ENCODE measurements around the gene DLG2. TPM values are rescaled to one million over a fixed set of nuclear protein-coding genes. Genes with fewer than 3 reads are reported as not detected.

DLG2 gene
- total RNA-seq, 1 donor from 2014 or later = 7.2 TPM

DNA sequence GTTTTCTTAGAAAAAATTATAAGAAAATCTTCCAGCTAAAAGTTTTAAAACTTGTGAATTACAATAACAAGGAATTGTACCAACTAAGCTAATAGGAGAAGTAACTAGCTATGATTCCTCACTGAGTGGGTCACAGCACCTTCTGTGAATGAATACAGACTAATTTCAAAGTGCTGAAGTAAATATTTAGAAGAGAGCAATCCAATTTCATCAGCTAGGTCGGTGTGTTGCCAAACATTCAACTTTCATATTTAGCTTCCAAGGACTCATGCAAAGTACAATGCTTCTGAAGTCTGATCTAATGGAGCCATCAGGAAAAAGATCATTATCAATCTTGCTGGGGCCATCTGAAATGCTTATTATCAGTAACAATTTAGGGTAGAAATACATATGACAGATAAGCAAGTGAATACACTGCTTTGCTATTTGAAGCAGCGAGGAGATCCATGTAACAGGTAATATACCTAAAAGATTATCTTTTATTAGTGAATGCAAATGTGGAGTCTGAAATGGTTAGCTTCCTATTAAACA lies 1590.4 kb downstream of the DLG2 start:
- no peaks in the 10 kb centered on the region for H3K36me3 ChIP-seq
- no peak for ATAC-seq
- H3K27ac ChIP-seq = no peak overlapping the region
- H3K4me1 ChIP-seq = no peaks in the 10 kb centered on the region
- no peak overlapping the region for H3K4me3 ChIP-seq
- DNase-seq = no peak
- intact Hi-C loops (cut with DNase I) = no loop called here
- H3K27me3 ChIP-seq (ENCODE audit: low read depth) = no peaks in the 10 kb centered on the region
- TF ChIP-seq, protein P1, sequence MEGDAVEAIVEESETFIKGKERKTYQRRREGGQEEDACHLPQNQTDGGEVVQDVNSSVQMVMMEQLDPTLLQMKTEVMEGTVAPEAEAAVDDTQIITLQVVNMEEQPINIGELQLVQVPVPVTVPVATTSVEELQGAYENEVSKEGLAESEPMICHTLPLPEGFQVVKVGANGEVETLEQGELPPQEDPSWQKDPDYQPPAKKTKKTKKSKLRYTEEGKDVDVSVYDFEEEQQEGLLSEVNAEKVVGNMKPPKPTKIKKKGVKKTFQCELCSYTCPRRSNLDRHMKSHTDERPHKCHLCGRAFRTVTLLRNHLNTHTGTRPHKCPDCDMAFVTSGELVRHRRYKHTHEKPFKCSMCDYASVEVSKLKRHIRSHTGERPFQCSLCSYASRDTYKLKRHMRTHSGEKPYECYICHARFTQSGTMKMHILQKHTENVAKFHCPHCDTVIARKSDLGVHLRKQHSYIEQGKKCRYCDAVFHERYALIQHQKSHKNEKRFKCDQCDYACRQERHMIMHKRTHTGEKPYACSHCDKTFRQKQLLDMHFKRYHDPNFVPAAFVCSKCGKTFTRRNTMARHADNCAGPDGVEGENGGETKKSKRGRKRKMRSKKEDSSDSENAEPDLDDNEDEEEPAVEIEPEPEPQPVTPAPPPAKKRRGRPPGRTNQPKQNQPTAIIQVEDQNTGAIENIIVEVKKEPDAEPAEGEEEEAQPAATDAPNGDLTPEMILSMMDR (IDR thresholded peaks at IDR 0.05) = no peak
- no peaks in the 10 kb centered on the region for H3K9me3 ChIP-seq

GRCh38 chr11:84035645-84036044 lies 1591.5 kb downstream of the DLG2 start:
- TF ChIP-seq, protein P1 (IDR thresholded peaks at IDR 0.05) = no peak
- intact Hi-C loops (cut with DNase I) = no loop called here
- no peaks in the 10 kb centered on the region for H3K9me3 ChIP-seq
- no peaks in the 10 kb centered on the region for H3K27me3 ChIP-seq (ENCODE audit: low read depth)
- no peaks in the 10 kb centered on the region for H3K36me3 ChIP-seq
- no peaks in the 10 kb centered on the region for H3K4me1 ChIP-seq
- no peak overlapping the region for H3K27ac ChIP-seq
- ATAC-seq = no peak
- DNase-seq = no peak
- no peak overlapping the region for H3K4me3 ChIP-seq

GRCh38 chr11:84034484-84034883 lies 1592.7 kb downstream of the DLG2 start:
- no peak overlapping the region for H3K27ac ChIP-seq
- H3K27me3 ChIP-seq (ENCODE audit: low read depth) = no peaks in the 10 kb centered on the region
- intact Hi-C loops (cut with DNase I) = no loop called here
- DNase-seq = no peak
- no peaks in the 10 kb centered on the region for H3K36me3 ChIP-seq
- no peaks in the 10 kb centered on the region for H3K9me3 ChIP-seq
- no peak for ATAC-seq
- no peaks in the 10 kb centered on the region for H3K4me1 ChIP-seq
- H3K4me3 ChIP-seq = no peak overlapping the region
- TF ChIP-seq, protein P1 (IDR thresholded peaks at IDR 0.05) = no peak

- no peaks in the 10 kb centered on the region for H3K27me3 ChIP-seq (ENCODE audit: low read depth)
- no peaks in the 10 kb centered on the region for H3K9me3 ChIP-seq
- ATAC-seq = no peak
- H3K4me3 ChIP-seq = no peak overlapping the region
- no peaks in the 10 kb centered on the region for H3K36me3 ChIP-seq
- TF ChIP-seq, protein P1 (IDR thresholded peaks at IDR 0.05) = no peak
- H3K4me1 ChIP-seq = no peaks in the 10 kb centered on the region
- DNase-seq = no peak
- no peak overlapping the region for H3K27ac ChIP-seq
- intact Hi-C loops (cut with DNase I) = no loop called here
Measured at GRCh38 chr11:84024266-84024665, 1602.9 kb downstream of the DLG2 start.

DNA sequence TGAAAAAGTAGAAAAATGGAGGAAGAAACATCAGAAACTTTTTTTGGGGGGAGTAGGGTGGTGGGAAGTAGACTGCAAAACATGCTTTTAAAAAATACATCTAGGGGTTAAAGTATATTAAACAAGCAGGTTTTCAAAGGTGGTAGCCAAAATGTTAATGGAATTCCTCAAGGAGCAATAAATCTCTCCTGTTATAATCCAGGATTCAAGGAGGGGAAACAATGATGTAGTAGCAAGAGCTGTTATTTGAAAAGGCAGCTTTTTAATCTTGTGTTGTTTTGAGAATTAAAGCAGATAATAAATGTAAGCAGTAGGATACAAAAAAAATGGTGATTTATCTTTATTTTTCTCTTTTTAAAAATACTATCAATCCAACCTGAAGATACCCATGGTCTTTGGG lies 1604.4 kb downstream of the DLG2 start:
- no peaks in the 10 kb centered on the region for H3K4me1 ChIP-seq
- intact Hi-C loops (cut with DNase I) = no loop called here
- H3K4me3 ChIP-seq = no peak overlapping the region
- DNase-seq = no peak
- no peaks in the 10 kb centered on the region for H3K36me3 ChIP-seq
- ATAC-seq = no peak
- H3K27ac ChIP-seq = no peak overlapping the region
- H3K9me3 ChIP-seq = no peaks in the 10 kb centered on the region
- TF ChIP-seq, protein P1 (IDR thresholded peaks at IDR 0.05) = no peak
- H3K27me3 ChIP-seq (ENCODE audit: low read depth) = no peaks in the 10 kb centered on the region

GRCh38 chr11:84022201-84022600 lies 1604.9 kb downstream of the DLG2 start:
- ATAC-seq = no peak
- no peak overlapping the region for H3K27ac ChIP-seq

More at GRCh38 chr11:84022201-84022600, 1604.9 kb downstream of the DLG2 start:
- Histone ChIP-seq H3K4me3 (no peak overlapping the region), H3K27me3 (ENCODE audit: low read depth) (no peaks in the 10 kb centered on the region), H3K36me3 (no peaks in the 10 kb centered on the region), H3K4me1 (no peaks in the 10 kb centered on the region), H3K9me3 (no peaks in the 10 kb centered on the region)
- intact Hi-C loops (cut with DNase I) = no loop called here
- no peak for DNase-seq
- TF ChIP-seq, protein P1 (IDR thresholded peaks at IDR 0.05) = no peak
